Activated T-helper 17 cell treated with anti-CD3 and anti-CD28 coated beads, Interleukin-2, amount 50 U/mL, for 72 hours (primary cell): Measurements from ENCODE around the gene BRINP3. TPM values are rescaled to one million over a fixed set of nuclear protein-coding genes. Genes with fewer than 3 reads are reported as not detected.
A peak's percentile ranks its signal among the peaks of the same experiment; 100 is the strongest.
"Not testable (repeated sequence)": the region's sequence is repeated elsewhere in the genome, so short reads cannot be mapped to it uniquely, and the experiment has no call there.

Experiments
- ATAC-seq: fragments of 150-1000 bp; cut with Tn5 transposase; replicated peaks from 2 replicates; pipeline ENCODE4 v1.10.0; 2021; ENCODE audit warnings: mild to moderate bottlenecking, moderate library complexity
- H3K27ac Mint-ChIP-seq: one replicate; pipeline ENCODE4 v1.8.0; 2022; ENCODE audit warnings: mixed read lengths
- H3K27me3 Mint-ChIP-seq: one replicate; pipeline ENCODE4 v1.8.0; 2022; ENCODE audit warnings: mixed read lengths
- H3K36me3 Mint-ChIP-seq: one replicate; pipeline ENCODE4 v1.8.0; 2022; ENCODE audit warnings: low read depth, mild to moderate bottlenecking, mixed read lengths
- H3K4me1 Mint-ChIP-seq: one replicate; pipeline ENCODE4 v1.8.0; 2022; ENCODE audit warnings: mixed read lengths
- H3K4me3 Mint-ChIP-seq: one replicate; pipeline ENCODE4 v1.8.0; 2022; ENCODE audit warnings: mild to moderate bottlenecking, mixed read lengths
- H3K9me3 Mint-ChIP-seq: one replicate; pipeline ENCODE4 v1.8.0; 2022; ENCODE audit warnings: mixed read lengths
- total RNA-seq, 2 donors: library from RNA; stranded (reverse); gene quantifications; one replicate each; pipeline ENCODE4 v1.2.3, GENCODE V29; 2022

The BRINP3 gene
- total RNA-seq, 2 donors from 2014 or later: not detected

DNA sequence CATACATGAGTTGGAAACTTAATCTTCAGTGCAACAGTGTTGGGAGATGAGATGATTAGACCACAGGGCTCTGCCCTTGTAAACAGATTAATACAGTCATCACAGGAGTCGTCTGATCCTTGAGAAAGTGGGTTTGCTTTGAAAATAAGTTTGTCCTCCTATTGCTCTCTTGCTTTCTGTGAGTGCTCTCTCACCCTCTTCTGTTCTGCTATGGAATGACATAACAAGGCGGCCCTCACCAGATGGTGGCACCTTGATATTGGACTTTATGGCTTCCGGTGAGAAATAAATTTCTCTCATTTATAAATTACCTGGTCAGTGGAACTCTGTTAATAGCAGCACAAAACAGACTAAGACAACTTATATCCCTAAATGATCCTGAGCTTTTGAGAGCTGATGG lies 353.6 kb downstream of the BRINP3 start:
- Mint-ChIP-seq H3K27ac (no peak overlapping the region), H3K9me3 (peaks cover 14% of the 10 kb centered on the region), H3K36me3 (no peaks in the 10 kb centered on the region), H3K4me3 (no peak overlapping the region), H3K4me1 (no peaks in the 10 kb centered on the region), H3K27me3 (no peaks in the 10 kb centered on the region)
- ATAC-seq: no peak

DNA sequence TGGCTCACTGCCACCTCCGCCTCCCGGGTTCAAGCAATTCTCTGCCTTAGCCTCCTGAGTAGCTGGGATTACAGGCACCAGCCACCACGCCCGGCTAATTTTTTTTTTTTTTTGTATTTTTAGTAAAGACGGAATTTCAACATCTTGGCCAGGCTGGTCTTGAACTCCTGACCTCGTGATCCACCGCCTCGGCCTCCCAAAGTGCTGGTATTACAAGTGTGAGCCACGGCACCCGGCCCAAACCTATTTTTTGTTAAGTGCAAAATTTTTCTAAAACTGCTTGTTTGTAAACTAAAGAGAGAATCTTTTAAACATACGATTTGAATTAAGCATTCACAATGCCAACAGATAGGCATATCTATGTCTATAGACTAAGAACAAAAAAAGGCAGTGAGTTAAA lies 357.1 kb downstream of the BRINP3 start:
- not testable (repeated sequence) for H3K4me3 Mint-ChIP-seq, H3K27me3 Mint-ChIP-seq, ATAC-seq, H3K4me1 Mint-ChIP-seq, H3K36me3 Mint-ChIP-seq, H3K27ac Mint-ChIP-seq
- H3K9me3 Mint-ChIP-seq: peaks cover 16% of the 10 kb centered on the region

DNA sequence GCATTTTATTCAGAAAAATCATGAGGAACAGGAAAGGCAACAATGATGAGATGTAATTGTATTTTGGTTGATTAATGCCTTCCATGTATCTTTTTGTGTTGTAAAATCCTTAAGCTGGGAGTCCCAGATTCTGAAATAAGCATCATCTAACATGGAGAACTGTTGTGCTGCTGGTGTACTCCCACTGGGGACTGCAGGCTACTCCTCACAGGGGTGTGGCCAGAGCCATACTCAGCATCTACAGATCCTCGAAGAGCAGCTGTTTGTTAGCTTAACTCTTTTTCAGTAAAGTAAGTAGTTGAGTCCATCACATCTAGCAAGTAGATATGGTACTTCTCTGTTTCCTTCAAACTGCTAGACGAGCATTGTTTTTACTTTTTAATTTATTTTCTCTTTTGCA lies 358.0 kb downstream of the BRINP3 start:
- H3K36me3 Mint-ChIP-seq: no peaks in the 10 kb centered on the region
- no peaks in the 10 kb centered on the region for H3K4me1 Mint-ChIP-seq
- no peaks in the 10 kb centered on the region for H3K27me3 Mint-ChIP-seq
- no peak overlapping the region for H3K27ac Mint-ChIP-seq
- H3K9me3 Mint-ChIP-seq: peaks cover 16% of the 10 kb centered on the region
- H3K4me3 Mint-ChIP-seq: no peak overlapping the region
- ATAC-seq: no peak

DNA sequence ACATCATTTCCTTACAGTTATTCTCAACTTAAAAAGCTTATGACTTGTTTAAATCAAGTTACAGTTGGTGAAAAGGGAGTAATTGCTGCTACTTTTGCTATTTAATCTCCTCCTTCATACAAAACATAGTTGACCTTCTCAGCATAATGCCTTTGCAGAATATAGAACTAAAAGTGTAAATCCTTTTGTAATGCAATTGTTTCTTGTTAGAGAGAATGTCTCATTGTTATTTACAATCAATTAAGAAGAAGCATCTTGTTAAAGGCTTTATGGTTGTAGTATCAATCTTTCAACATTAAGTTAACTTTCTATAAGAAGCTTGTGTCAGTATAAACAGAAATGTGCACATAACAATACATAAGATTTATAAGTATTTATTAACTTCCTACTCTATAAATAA lies 360.7 kb downstream of the BRINP3 start:
- no peak overlapping the region for H3K27ac Mint-ChIP-seq
- no peaks in the 10 kb centered on the region for H3K27me3 Mint-ChIP-seq
- peaks cover 11% of the 10 kb centered on the region for H3K9me3 Mint-ChIP-seq
- no peaks in the 10 kb centered on the region for H3K36me3 Mint-ChIP-seq
- ATAC-seq: no peak
- no peak overlapping the region for H3K4me3 Mint-ChIP-seq
- H3K4me1 Mint-ChIP-seq: no peaks in the 10 kb centered on the region

DNA sequence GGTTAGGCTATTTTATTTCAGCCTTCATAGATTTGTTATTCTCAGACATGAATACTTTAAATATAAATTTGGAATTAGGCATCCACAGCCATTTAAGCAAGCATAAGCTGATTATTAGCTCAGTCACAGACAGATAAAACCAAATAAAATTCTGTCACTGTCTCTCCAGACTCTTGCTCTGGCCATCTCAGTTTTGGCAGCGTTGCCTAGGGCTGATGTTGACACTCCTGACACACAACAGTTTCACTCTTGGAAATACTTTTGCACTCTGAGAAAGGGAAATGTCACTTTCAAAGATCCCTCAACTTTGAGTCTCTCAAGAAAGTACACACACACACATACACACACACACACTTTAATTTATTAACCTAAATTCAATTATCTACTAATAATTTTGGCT lies 372.7 kb downstream of the BRINP3 start:
- Mint-ChIP-seq H3K4me3 (no peak overlapping the region), H3K27ac (no peak overlapping the region), H3K36me3 (no peaks in the 10 kb centered on the region), H3K4me1 (no peaks in the 10 kb centered on the region), H3K27me3 (no peaks in the 10 kb centered on the region), H3K9me3 (peaks cover 5% of the 10 kb centered on the region)
- ATAC-seq: no peak

DNA sequence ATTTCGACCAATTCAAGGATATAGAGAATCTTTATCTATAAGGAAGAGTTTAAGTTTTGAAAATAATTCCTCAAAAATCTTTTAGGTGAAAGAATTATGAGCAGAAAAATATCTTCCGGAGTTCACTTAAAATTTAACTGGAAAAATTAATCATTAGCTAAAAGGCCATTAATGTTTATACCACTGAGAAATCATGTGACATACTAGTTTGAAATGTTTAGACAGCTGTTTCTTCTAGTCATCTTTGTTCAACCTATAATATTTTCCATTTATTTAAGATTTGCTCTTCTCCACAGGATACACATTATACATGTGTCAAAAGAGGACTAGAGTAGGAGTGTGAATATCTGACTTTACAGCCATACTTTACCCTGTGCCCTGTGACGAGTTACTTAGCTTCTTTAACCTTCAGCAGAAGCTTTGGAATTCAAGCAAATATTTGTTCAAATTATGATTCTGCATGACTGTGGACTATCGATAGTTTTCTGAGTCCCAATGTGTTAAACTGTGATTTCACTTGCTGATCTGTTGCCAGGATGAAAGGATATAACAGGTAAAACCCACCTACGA lies 374.8 kb downstream of the BRINP3 start:
- Mint-ChIP-seq H3K27ac (no peak overlapping the region), H3K36me3 (no peaks in the 10 kb centered on the region), H3K4me1 (no peaks in the 10 kb centered on the region), H3K9me3 (peaks cover 14% of the 10 kb centered on the region), H3K27me3 (no peaks in the 10 kb centered on the region), H3K4me3 (no peak overlapping the region)
- no peak for ATAC-seq

DNA sequence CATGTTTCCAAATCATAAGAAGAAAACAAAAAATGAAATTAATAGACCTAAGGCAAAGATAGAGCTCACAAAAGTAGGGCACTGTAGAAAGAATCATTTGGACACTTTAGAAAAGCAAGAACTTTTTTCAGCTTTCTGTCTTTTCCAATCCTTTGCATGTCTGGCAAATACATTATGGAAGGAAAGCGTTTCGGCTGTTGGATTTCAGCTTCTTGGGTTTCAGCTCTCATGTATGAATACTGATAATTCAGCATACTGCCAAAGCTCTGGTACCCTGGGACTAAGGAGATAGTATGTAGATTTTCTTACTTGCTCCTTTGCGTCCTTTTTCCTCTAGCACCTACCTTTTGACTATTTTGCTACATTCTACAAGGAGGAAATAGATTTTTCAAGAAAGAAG lies 375.9 kb downstream of the BRINP3 start:
- no peaks in the 10 kb centered on the region for H3K27me3 Mint-ChIP-seq
- H3K9me3 Mint-ChIP-seq: peaks cover 14% of the 10 kb centered on the region
- H3K4me3 Mint-ChIP-seq: no peak overlapping the region
- no peak for ATAC-seq
- no peaks in the 10 kb centered on the region for H3K36me3 Mint-ChIP-seq
- H3K27ac Mint-ChIP-seq: no peak overlapping the region
- no peaks in the 10 kb centered on the region for H3K4me1 Mint-ChIP-seq

DNA sequence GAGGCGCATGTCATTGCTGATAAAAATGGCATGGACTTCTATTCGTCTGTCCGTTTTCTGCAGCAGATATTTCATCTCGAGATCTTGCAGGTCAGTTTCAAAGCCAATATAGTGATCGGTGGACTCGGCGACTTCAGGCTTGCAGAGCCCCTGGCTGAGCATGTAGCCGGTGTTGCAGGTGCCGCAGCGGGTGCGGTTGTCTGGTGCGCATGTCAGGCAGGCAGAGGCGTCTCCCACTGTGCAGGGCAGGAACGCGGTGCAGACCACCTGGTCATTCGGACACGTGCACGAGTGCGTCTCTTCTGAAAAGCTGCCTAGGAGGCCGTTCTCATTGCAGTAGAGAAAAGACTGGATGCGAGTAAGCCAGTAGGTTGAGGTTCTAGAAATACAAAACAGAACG lies 378.9 kb downstream of the BRINP3 start:
- ATAC-seq: no peak
- H3K27me3 Mint-ChIP-seq: no peaks in the 10 kb centered on the region
- H3K27ac Mint-ChIP-seq: no peak overlapping the region
- no peaks in the 10 kb centered on the region for H3K36me3 Mint-ChIP-seq
- no peak overlapping the region for H3K4me3 Mint-ChIP-seq
- peaks cover 18% of the 10 kb centered on the region for H3K9me3 Mint-ChIP-seq
- no peaks in the 10 kb centered on the region for H3K4me1 Mint-ChIP-seq

DNA sequence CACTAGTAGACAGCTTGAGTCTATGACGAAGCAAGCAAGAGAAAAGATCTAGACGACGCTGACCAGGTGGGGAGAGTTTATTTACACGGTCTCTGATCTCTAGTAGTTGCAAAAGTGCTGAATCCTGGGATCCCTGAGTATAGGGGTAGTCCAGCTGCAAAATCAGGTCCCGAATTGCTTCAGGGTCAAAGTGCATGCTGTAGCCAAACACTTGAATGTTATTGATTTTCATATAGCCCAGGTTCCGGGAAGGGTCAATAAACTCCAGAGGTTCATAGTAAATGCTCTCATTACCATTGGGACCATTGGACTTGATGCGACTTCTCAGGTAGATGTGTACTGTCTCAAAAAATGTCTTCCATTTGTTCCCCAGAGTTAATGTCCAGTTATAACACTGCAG lies 379.6 kb downstream of the BRINP3 start:
- H3K36me3 Mint-ChIP-seq: no peaks in the 10 kb centered on the region
- H3K9me3 Mint-ChIP-seq: peaks cover 18% of the 10 kb centered on the region
- no peaks in the 10 kb centered on the region for H3K4me1 Mint-ChIP-seq
- H3K27ac Mint-ChIP-seq: no peak overlapping the region
- no peaks in the 10 kb centered on the region for H3K27me3 Mint-ChIP-seq
- H3K4me3 Mint-ChIP-seq: no peak overlapping the region
- ATAC-seq: no peak

DNA sequence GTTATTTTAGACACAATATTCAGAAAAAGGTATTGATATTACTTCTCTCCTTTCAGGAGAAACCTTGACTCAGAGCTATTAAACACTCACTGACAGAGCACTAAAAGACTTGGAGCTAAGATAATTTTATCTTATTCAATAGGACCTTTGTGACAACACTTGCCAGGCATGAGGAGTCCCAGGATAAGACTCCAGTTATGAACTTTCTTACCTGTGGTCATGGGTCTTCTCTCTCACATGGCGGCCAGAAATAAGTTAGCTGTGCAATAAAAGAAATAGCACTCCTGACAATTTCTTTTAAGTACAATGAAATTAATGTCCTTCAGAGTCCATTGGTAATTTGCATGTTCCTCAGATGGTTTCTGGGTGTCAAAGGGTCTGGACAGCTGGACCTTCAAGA lies 382.1 kb downstream of the BRINP3 start:
- Mint-ChIP-seq H3K4me1 (no peaks in the 10 kb centered on the region), H3K36me3 (no peaks in the 10 kb centered on the region), H3K27ac (no peak overlapping the region), H3K9me3 (peaks cover 13% of the 10 kb centered on the region), H3K4me3 (no peak overlapping the region), H3K27me3 (no peaks in the 10 kb centered on the region)
- ATAC-seq: no peak

DNA sequence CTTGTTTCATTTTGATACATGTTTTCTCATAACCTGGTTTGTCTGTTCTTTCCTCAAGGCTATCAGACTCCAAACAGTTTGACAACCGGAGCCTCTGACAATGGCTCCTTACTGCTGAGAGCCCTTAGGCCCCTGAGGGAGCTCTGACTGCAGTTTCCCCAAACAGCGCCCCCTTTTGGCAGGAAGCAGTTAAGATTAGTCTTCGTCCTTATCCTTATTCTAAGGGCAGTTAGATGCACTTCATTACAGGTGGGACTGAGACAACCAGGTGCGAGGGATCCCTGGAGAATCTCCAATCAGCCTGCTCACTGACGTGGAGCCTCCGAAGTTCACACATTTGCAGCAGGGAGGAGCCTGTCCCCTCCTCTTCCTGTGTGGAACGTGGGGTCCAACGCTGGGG lies 393.1 kb downstream of the BRINP3 start:
- H3K27me3 Mint-ChIP-seq: no peaks in the 10 kb centered on the region
- peaks cover 3% of the 10 kb centered on the region for H3K9me3 Mint-ChIP-seq
- H3K4me3 Mint-ChIP-seq: no peak overlapping the region
- H3K27ac Mint-ChIP-seq: no peak overlapping the region
- H3K36me3 Mint-ChIP-seq: no peaks in the 10 kb centered on the region
- ATAC-seq: no peak
- H3K4me1 Mint-ChIP-seq: no peaks in the 10 kb centered on the region

DNA sequence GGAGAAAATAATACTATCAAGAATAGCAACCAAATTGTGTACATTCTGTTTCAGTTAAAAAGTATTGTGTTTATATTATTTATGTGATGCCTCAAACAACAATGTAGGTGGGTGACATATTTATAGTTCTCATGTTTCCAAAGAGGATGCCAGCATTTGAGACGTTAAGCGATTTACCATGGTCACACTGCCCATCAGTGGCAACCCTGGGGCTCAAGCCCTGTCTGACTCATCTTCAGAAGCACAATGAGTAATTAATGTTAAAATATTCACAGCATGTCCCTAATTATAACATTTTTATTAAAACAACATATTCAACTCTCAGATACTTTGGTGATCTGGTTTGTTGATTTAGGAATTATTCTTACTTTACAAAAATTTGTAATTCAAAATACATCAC lies 409.4 kb downstream of the BRINP3 start:
- no peak for ATAC-seq
- Mint-ChIP-seq H3K4me1 (no peaks in the 10 kb centered on the region), H3K27ac (no peak overlapping the region), H3K9me3 (peaks cover 11% of the 10 kb centered on the region), H3K36me3 (no peaks in the 10 kb centered on the region), H3K27me3 (no peaks in the 10 kb centered on the region), H3K4me3 (no peak overlapping the region)

DNA sequence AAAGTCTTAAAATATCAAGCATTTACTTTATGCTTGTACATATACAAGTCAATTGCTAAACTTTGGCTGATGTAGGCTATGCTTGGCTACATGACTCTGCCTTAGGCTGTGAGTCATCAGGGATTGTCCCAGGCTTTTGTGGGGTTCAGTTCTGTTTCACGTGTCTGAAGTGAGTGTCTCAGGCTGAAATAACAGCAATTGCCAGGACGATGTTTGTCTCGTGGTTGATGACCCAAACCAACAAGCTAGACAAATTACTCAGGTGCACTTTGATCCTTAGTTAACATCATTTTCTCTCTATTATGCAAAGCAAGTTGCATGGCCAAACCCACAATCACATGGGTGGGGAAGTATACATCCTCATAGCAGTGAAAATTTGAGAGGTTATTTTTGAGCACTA lies 410.1 kb downstream of the BRINP3 start:
- Mint-ChIP-seq H3K36me3 (no peaks in the 10 kb centered on the region), H3K9me3 (peaks cover 11% of the 10 kb centered on the region), H3K27ac (no peak overlapping the region), H3K4me3 (no peak overlapping the region), H3K4me1 (no peaks in the 10 kb centered on the region), H3K27me3 (no peaks in the 10 kb centered on the region)
- ATAC-seq: peak; percentile 53

DNA sequence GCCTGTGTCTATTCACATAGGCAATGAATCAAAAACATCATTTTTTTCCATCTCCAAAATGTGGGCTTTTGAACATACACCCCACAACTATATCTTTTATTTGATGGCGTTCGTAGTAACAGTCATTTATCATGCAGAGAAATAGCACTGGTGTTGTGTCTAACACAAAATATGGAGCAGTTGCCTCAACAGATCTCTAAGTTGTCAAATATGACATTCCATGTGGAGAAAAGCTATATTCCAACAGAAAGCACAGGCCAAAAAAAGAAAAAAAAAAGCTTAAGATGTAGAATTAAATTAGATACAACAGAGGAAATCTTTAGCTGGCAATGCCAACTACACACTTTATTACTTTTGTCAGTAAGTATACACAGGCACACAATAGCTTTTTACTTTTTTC lies 411.7 kb downstream of the BRINP3 start:
- Mint-ChIP-seq H3K9me3 (peaks cover 7% of the 10 kb centered on the region), H3K4me1 (no peaks in the 10 kb centered on the region), H3K27ac (no peak overlapping the region), H3K27me3 (no peaks in the 10 kb centered on the region), H3K4me3 (no peak overlapping the region), H3K36me3 (no peaks in the 10 kb centered on the region)
- ATAC-seq: no peak

DNA sequence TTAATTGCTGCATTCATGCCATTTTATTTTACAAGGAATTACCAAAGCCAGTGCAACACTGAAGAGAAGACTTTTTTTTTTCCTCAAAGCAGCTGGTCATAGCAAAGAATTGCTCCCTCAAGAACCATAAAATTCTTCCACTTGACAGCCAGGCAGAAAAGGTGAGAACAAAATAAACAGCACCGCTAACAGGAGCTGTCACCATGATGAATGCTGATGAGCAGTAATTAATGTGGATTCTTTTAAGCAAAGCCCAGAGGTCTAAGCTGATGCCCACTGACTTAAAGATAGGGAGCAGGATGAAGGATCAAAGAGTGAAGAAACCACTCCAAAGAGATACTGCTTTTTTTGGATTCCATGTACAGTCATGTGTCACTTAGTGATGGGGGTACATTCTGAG lies 428.4 kb downstream of the BRINP3 start:
- Mint-ChIP-seq H3K9me3 (peaks cover 12% of the 10 kb centered on the region), H3K4me1 (no peaks in the 10 kb centered on the region), H3K36me3 (no peaks in the 10 kb centered on the region), H3K27ac (no peak overlapping the region), H3K27me3 (no peaks in the 10 kb centered on the region), H3K4me3 (no peak overlapping the region)
- ATAC-seq: no peak
